Measurements from ENCODE around the gene C1QC. TPM values are rescaled to one million over a fixed set of nuclear protein-coding genes. Genes with fewer than 3 reads are reported as not detected.

Gene C1QC
- total RNA-seq, 1 donor, result not detected

GRCh38 chr1:22652881-22653316 lies 9.5 kb downstream of the C1QC start, which contains the start of gene C1QB:
C1QB (plus strand) TSS chr1:22653236; CDS start chr1:22659463, 6,227 bp downstream.
- no peak within 1 kb of the TSS for H3K4me3 ChIP-seq (ENCODE audit: low read depth, low read length)
- no peak for TF ChIP-seq CTCF (IDR thresholded peaks at IDR 0.05; ENCODE audit: insufficient read depth, low read depth, low read length)
- no peak for DNase-seq (ENCODE audit: low read depth)

GRCh38 chr1:22654692-22655091 lies 11.3 kb downstream of the C1QC start:
- no peak for TF ChIP-seq CTCF (IDR thresholded peaks at IDR 0.05; ENCODE audit: insufficient read depth, low read depth, low read length)
- H3K4me3 ChIP-seq (ENCODE audit: low read depth, low read length), result no peak overlapping the region
- DNase-seq (ENCODE audit: low read depth), result no peak

- no peak for DNase-seq (ENCODE audit: low read depth)
- no peak for TF ChIP-seq CTCF (IDR thresholded peaks at IDR 0.05; ENCODE audit: insufficient read depth, low read depth, low read length)
- H3K4me3 ChIP-seq (ENCODE audit: low read depth, low read length), result no peak overlapping the region
These were observed 15.1 kb downstream of the C1QC start for GRCh38 chr1:22658385-22659163.

- DNase-seq (ENCODE audit: low read depth), result no peak
- no peak overlapping the region for H3K4me3 ChIP-seq (ENCODE audit: low read depth, low read length)
- no peak for TF ChIP-seq CTCF (IDR thresholded peaks at IDR 0.05; ENCODE audit: insufficient read depth, low read depth, low read length)
These were observed 17.3 kb downstream of the C1QC start for GRCh38 chr1:22660716-22661241.

GRCh38 chr1:22661880-22662279 lies 18.4 kb downstream of the C1QC start:
- H3K4me3 ChIP-seq (ENCODE audit: low read depth, low read length), result no peak overlapping the region
- no peak for DNase-seq (ENCODE audit: low read depth)
- no peak for TF ChIP-seq CTCF (IDR thresholded peaks at IDR 0.05; ENCODE audit: insufficient read depth, low read depth, low read length)

GRCh38 chr1:22662318-22662717 lies 18.9 kb downstream of the C1QC start:
- no peak for TF ChIP-seq CTCF (IDR thresholded peaks at IDR 0.05; ENCODE audit: insufficient read depth, low read depth, low read length)
- DNase-seq (ENCODE audit: low read depth), result peak; percentile 5
- H3K4me3 ChIP-seq (ENCODE audit: low read depth, low read length), result no peak overlapping the region
